ENCODE results near the gene DNAJC7. TPM values are rescaled to one million over a fixed set of nuclear protein-coding genes. Genes with fewer than 3 reads are reported as not detected.

DNAJC7 gene
- total and polyA plus RNA-seq, 9 of the 15 experiments (the other 6 are each of a cell fraction or from before 2014, with no cell fraction given): 85.8 to 262 (median 157) TPM

DNA sequence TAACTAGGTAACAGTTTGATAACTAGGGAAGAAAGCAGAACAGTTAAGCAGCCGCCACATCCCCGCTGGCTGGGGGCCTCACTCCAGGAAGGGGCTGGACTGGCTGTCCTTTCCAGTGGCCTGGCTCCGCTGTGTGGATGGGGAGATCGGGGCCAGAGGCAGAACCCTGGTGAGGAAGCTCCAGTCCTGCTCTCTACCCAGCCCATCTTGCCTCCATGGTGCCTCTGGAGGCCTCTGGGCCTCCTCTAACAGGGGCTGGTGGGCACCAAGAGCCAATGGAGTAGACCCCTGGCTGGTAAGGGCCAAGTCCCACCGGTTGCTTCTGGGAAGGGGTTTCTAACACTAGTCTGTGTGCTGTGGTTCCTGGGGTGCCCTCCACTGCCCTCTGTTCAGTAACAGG is 42.6 kb downstream of the DNAJC7 start:
- no peaks in the 10 kb centered on the region for H3K9me1 ChIP-seq (ENCODE audit: control insufficient read depth, insufficient read depth, low read length)
- ATAC-seq: no peak
- no peak for FAIRE-seq
- H4K20me1 ChIP-seq (replicated peaks; ENCODE audit: control insufficient read depth, insufficient read depth, low read length): no peaks in the 10 kb centered on the region; the same call in 1 of the 2 replicates
- H3K27ac ChIP-seq (ENCODE audit: extremely low read depth, low read depth, low read length): no peak overlapping the region
- peaks cover 81% of the 10 kb centered on the region for H3K36me3 ChIP-seq (ENCODE audit: control insufficient read depth, insufficient read depth, low read length)
- peaks cover 0 to 9% of the 10 kb centered on the region in 2 experiments; a peak in 1 of 5 replicates for H3K4me1 ChIP-seq (replicated peaks in 1 of 2; ENCODE audit: control insufficient read depth in 2 of 2, insufficient read depth in 2 of 2, low read length in 2 of 2)
- WGBS (ENCODE audit: insufficient coverage, low coverage, missing lambda C conversion rate): 93% methylated on average over 5 of the region's 5 CpGs
- no peak overlapping the region for H2AFZ ChIP-seq (ENCODE audit: low read depth, low read length)
- H3K4me3 ChIP-seq: no peak overlapping the region
- no peaks in the 10 kb centered on the region; the same call in 2 of the 3 replicates for H3K79me2 ChIP-seq (ENCODE audit: control insufficient read depth, insufficient read depth, low read length)
- H3K27me3 ChIP-seq (ENCODE audit: control insufficient read depth in 2 of 2, insufficient read depth in 2 of 2, low read length in 2 of 2): no peaks in the 10 kb centered on the region
- TF ChIP-seq POLR2AphosphoS2 (IDR thresholded peaks at IDR 0.05; ENCODE audit: low read length) (0 out of 2 replicates have a peak, but pooled peaks have one; percentile 35), WHSC1 (IDR thresholded peaks at IDR 0.05; ENCODE audit: low read length) (no peak), ZNF780A (CRISPR knock-in tag; IDR thresholded peaks at IDR 0.05) (no peak), GABPB2 (CRISPR knock-in tag; conservative IDR thresholded peaks at IDR 0.05) (no peak)
- TF ChIP-seq, protein P1, sequence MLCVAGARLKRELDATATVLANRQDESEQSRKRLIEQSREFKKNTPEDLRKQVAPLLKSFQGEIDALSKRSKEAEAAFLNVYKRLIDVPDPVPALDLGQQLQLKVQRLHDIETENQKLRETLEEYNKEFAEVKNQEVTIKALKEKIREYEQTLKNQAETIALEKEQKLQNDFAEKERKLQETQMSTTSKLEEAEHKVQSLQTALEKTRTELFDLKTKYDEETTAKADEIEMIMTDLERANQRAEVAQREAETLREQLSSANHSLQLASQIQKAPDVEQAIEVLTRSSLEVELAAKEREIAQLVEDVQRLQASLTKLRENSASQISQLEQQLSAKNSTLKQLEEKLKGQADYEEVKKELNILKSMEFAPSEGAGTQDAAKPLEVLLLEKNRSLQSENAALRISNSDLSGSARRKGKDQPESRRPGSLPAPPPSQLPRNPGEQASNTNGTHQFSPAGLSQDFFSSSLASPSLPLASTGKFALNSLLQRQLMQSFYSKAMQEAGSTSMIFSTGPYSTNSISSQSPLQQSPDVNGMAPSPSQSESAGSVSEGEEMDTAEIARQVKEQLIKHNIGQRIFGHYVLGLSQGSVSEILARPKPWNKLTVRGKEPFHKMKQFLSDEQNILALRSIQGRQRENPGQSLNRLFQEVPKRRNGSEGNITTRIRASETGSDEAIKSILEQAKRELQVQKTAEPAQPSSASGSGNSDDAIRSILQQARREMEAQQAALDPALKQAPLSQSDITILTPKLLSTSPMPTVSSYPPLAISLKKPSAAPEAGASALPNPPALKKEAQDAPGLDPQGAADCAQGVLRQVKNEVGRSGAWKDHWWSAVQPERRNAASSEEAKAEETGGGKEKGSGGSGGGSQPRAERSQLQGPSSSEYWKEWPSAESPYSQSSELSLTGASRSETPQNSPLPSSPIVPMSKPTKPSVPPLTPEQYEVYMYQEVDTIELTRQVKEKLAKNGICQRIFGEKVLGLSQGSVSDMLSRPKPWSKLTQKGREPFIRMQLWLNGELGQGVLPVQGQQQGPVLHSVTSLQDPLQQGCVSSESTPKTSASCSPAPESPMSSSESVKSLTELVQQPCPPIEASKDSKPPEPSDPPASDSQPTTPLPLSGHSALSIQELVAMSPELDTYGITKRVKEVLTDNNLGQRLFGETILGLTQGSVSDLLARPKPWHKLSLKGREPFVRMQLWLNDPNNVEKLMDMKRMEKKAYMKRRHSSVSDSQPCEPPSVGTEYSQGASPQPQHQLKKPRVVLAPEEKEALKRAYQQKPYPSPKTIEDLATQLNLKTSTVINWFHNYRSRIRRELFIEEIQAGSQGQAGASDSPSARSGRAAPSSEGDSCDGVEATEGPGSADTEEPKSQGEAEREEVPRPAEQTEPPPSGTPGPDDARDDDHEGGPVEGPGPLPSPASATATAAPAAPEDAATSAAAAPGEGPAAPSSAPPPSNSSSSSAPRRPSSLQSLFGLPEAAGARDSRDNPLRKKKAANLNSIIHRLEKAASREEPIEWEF (CRISPR knock-in tag; IDR thresholded peaks at IDR 0.05): no peak
- TF ChIP-seq, protein P2, sequence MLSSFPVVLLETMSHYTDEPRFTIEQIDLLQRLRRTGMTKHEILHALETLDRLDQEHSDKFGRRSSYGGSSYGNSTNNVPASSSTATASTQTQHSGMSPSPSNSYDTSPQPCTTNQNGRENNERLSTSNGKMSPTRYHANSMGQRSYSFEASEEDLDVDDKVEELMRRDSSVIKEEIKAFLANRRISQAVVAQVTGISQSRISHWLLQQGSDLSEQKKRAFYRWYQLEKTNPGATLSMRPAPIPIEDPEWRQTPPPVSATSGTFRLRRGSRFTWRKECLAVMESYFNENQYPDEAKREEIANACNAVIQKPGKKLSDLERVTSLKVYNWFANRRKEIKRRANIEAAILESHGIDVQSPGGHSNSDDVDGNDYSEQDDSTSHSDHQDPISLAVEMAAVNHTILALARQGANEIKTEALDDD (IDR thresholded peaks at IDR 0.05): 0 out of 2 replicates have a peak, but pooled peaks have one; percentile 6
- TSS peak; percentile 39 for BruUV-seq (replicated peaks)
- ChIA-PET POLR2A (interaction anchor here (0.6 to 4.5 kb wide), 8 partner anchors 9 to 105 kb away, joined by 3 to 28 read pairs (median 3); partner anchors contain the start of gene CNP), CTCF (ENCODE audit: low intra/inter-chr PET ratio) (no interaction called here)
- H3K9ac ChIP-seq (ENCODE audit: insufficient read depth in 1 of 2, low read depth in 2 of 2, low read length in 2 of 2): no peak overlapping the region
- no peak overlapping the region for H3K4me2 ChIP-seq (ENCODE audit: insufficient read depth, low read length)
- H3K9me3 ChIP-seq (replicated peaks; ENCODE audit: control insufficient read depth, insufficient read depth, low read depth, low read length): no peaks in the 10 kb centered on the region
- intact Hi-C loops (cut with micrococcal nuclease) (no loop called here), in situ Hi-C loops (cut with MboI) (no loop called here)
- no peak for DNase-seq (ENCODE audit: extremely low read depth in 1 of 4, low spot score in 3 of 4)
